Middle frontal gyrus (tissue), 1 donor: Measurements from ENCODE around the gene SLC27A5.
"Not testable (repeated sequence)": the region's sequence is repeated elsewhere in the genome, so short reads cannot be mapped to it uniquely, and the experiment has no call there.

Experiments
- DNase-seq: peaks from one replicate; pipeline ENCODE4 v3.0.0-alpha.2; 2015; ENCODE audit warnings: low spot score; ENCODE audit errors: extremely low spot score

The SLC27A5 gene

DNA sequence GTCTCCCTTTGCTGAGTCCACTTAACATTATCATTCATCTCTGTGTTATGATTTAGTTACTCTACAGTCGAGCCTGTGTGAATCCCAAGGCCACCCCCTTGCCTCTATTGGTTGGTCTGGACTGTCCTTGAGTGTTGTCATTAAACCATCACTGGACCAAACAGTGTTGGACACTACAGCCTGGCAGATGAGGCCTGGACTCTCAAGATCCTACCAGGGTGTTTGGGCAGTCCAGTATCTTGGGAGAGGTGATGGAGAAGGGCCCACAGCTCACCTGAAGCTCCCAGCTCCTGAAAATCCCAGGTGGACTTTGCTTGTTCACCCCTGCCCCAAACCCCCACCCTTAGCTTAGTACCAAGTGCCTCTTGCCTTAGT is 39.3 kb upstream of the SLC27A5 start:
- no peak for DNase-seq

DNA sequence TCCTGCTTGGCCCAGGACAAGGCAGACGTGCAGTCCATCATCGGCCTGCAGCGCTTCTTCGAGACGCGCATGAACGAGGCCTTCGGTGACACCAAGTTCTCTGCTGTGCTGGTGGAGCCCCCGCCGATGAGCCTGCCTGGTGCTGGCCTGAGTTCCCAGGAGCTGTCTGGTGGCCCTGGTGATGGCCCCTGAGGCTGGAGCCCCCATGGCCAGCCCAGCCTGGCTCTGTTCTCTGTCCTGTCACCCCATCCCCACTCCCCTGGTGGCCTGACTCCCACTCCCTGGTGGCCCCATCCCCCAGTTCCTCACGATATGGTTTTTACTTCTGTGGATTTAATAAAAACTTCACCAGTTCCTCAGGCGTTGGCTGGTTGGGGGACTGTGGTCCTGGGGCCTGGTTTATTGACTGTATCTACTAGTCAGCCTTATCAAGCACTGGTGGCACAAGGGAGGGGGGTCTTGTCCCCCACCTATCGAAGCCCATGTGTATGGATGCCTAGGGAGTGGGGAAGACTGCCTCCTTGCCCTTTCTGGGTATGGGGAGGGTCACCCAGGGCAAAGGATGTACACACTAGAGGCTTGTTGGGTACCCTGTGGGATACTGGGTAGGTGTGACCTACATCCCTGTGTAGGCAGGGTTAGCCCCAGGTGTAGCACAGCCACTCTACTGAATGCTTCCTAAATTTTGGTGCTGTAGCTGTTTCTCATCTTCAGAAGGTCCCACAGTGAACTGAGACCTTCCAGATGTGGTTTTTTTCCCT is 38.8 kb upstream of the SLC27A5 start:
- no peak for DNase-seq

DNA sequence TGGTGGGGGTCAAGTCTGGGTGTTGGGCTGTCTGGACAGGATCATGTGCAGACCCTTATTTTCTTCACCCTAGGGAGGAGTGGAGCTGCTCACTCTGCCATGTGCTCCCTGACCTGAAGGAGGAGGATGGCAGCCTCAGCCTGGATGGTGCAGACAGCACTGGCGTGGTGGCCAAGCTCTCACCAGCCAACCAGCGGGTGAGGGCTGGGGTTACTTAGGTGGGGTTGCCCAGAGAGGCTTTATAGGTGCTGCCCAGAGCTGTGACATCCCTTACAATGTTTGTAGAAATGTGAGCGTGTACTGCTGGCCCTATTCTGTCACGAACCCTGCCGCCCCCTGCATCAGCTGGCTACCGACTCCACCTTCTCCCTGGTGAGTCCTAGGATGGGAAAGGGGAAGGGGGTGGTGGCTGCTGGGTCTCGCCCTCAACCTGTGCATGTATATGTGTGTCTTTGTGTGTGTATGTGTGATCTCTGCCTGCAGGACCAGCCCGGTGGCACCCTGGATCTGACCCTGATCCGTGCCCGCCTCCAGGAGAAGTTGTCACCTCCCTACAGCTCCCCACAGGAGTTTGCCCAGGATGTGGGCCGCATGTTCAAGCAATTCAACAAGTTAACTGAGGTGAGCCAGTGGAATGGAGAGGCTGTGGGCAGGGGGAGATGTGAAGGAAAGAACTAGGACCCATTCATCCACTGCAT is 38.0 kb upstream of the SLC27A5 start:
- no peak for DNase-seq

DNA sequence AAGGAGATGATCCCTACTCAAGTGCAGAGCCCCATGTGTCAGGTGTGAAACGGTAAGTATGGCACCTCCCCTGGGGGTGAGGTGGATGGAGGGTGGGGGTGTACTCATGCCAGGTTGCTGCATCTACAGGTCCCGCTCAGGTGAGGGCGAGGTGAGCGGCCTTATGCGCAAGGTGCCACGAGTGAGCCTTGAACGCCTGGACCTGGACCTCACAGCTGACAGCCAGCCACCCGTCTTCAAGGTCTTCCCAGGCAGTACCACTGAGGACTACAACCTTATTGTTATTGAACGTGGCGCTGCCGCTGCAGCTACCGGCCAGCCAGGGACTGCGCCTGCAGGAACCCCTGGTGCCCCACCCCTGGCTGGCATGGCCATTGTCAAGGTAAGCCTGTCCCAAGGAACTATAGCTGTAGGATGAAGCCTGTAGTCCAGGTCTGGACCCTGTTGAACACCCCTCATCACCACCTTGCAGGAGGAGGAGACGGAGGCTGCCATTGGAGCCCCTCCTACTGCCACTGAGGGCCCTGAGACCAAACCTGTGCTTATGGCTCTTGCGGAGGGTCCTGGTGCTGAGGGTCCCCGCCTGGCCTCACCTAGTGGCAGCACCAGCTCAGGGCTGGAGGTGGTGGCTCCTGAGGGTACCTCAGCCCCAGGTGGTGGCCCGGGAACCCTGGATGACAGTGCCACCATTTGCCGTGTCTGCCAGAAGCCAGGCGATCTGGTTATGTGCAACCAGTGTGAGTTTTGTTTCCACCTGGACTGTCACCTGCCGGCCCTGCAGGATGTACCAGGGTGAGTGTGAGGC is 37.3 kb upstream of the SLC27A5 start:
- DNase-seq = no peak

DNA sequence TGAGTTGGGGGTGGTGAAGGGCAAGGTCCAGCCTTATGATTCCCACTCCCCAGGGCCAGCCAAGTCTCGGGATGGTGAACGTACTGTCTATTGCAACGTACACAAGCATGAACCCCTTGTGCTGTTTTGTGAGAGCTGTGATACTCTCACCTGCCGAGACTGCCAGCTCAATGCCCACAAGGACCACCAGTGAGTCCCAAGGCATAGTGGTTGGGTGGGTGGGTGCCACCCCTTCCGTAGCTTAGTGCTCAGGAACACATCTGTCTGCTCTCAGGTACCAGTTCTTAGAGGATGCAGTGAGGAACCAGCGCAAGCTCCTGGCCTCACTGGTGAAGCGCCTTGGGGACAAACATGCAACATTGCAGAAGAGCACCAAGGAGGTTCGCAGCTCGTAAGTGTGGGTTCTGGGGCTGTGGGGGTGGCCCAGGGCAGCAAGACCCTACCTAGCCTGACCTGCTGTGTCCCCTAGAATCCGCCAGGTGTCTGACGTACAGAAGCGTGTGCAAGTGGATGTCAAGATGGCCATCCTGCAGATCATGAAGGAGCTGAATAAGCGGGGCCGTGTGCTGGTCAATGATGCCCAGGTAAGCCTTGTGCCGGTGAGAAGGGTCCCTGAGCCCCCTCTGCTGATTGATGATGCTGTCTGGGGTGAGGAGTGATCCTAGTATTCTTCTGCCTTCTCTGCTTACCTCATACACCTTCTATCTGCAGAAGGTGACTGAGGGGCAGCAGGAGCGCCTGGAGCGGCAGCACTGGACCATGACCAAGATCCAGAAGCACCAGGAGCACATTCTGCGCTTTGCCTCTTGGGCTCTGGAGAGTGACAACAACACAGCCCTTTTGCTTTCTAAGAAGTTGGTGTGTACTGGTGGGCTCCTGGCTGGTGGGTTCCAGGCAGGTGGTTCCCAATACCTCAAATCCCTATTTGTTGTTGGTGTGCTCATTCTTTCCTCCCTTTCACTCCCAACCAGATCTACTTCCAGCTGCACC is 35.8 kb upstream of the SLC27A5 start:
- no peak for DNase-seq

DNA sequence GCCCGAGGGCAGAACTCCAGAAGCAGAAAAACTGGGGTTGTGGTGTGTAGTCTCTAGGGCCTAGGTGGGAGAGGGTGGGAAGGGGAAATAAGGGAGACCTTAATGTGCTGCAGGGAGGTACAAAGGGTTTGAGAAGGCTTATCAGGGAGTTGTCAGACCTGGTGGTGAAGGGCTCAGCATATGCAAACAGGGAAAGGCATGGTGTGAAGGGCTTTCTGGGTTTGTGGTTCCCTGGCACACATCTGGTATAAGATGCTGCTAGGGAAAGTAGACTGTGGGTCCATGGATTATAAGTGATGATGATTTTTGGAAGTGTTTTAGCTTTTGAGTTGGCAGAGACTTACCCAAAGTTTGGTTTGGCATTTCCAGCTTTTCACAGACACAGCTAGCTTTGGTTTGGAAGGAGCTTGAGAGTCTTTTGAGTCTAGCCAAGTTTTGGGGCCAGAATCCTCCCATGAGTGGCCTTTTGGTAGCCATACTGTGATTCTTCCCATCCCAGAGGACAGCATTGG is 34.3 kb upstream of the SLC27A5 start:
- DNase-seq = no peak

DNA sequence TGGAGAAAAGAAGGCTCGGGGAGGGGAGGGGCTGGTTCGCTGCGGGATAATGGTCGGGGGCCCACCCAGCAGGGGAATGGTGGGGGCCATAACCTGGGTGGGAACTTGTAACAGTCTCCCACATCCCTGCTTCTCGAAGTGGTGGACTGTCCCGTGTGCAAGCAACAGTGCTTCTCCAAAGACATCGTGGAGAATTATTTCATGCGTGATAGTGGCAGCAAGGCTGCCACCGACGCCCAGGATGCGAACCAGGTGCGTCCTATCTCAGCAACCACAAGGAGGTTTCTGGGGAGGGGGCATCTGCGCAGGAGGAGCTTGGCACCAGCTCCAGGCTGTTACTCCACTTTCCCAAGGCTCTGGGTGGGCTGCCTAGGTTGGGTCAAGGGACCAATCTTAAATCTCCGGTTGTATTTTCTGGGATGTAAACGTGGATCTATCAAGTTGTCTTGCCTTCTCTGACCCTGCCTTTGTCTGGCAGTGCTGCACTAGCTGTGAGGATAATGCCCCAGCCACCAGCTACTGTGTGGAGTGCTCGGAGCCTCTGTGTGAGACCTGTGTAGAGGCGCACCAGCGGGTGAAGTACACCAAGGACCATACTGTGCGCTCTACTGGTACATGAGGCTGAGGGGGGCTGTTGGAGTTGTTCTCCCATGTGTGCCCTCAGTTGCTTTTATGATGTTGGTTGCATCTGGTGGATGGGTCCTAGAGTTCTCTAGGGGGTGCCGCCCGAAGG is 33.7 kb upstream of the SLC27A5 start:
- DNase-seq = no peak

DNA sequence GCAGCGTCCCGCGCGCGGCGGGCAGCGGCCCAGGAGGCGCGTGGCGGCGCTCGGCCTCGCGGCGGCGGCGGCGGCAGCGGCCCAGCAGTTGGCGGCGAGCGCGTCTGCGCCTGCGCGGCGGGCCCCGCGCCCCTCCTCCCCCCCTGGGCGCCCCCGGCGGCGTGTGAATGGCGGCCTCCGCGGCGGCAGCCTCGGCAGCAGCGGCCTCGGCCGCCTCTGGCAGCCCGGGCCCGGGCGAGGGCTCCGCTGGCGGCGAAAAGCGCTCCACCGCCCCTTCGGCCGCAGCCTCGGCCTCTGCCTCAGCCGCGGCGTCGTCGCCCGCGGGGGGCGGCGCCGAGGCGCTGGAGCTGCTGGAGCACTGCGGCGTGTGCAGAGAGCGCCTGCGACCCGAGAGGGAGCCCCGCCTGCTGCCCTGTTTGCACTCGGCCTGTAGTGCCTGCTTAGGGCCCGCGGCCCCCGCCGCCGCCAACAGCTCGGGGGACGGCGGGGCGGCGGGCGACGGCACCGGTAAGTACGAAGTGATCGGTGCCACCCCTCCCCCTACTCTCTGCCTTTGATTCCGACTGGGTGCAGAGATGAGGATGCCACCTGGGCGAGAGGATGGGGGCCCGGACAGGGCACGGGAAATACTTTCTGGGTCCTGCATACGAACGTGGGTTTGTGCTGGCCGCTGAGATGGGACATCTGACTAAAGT is 32.9 kb upstream of the SLC27A5 start:
- DNase-seq = no peak

DNA sequence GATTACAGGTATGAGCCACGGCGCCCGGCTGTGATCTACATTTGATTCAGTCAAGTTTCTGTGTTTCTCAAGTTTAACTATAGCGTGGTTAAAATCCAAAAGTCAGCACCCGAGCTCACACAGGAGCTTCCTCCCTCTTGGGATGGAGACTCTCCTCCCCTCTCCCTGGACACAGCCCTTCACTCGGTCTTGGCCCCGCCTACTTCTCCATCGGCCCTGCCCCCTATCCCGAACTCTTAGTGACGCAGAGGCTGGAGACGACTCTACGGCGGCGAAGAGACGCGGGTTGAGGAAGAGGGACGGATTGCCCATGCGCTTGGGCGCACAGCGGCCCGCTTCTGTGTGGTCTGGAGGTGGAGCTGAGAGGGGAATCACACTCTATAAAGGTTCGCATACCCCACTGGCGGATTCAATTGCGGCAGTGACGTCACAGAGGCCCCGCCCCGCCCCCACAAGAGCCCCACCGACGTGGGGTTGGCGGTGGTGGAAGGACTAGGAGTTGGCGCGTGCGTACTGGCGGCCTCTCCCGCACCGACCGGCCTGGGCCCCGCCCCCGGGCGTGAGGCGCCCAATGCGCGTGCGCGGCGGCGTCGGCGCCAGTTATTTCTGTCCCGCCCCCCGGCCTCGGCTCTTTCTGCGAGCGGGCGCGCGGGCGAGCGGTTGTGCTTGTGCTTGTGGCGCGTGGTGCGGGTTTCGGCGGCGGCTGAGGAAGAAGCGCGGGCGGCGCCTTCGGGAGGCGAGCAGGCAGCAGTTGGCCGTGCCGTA is 32.2 kb upstream of the SLC27A5 start, which contains the start of gene TRIM28:
Gene TRIM28, plus strand, starts transcription at position 239 of the 765 bp plus-strand sequence. CDS start 694 bp downstream, outside the sequence.
- peak; percentile 97 for DNase-seq

DNA sequence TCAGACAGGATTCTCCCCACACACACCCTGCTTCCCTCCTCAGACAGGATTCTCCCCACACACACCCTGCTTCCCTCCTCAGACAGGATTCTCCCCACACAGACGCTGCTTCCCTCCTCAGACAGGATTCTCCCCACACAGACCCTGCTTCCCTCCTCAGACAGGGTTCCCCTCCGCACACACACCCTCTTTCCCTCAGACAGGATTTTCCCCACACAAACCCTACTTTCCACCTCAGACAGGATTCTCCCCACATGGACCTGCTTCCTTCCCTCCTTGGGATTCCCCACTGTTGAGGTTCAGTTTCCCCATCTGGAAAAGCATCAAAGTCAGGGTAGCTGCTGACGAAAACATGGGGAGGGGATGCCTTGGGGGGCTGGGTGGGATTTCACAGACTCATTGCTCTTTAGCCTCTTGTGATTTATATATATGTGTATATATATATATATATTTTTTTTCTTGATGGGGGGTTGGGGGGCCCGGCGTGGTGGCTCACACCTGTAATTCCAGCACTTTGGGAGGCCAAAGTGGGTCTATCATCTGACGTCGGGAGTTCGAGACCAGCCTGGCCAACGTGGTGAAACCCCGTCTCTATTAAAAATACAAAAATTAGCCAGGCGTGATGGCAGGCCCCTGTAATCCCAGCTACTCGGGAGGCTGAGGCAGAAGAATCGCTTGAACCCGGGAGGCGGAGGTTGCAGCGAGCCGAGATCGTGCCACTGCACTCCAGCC is 31.0 kb upstream of the SLC27A5 start:
- not testable (repeated sequence) for DNase-seq

DNA sequence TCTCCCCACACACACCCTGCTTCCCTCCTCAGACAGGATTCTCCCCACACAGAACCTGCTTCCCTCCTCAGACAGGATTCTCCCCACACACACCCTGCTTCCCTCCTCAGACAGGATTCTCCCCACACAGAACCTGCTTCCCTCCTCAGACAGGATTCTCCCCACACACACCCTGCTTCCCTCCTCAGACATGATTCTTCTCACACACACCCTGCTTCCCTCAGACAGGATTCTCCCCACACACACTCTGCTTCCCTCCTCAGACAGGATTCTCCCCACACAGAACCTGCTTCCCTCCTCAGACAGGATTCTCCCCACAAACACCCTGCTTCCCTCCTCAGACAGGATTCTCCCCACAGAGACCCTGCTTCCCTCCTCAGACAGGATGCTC is 27.4 kb upstream of the SLC27A5 start:
- DNase-seq = not testable (repeated sequence)

DNA sequence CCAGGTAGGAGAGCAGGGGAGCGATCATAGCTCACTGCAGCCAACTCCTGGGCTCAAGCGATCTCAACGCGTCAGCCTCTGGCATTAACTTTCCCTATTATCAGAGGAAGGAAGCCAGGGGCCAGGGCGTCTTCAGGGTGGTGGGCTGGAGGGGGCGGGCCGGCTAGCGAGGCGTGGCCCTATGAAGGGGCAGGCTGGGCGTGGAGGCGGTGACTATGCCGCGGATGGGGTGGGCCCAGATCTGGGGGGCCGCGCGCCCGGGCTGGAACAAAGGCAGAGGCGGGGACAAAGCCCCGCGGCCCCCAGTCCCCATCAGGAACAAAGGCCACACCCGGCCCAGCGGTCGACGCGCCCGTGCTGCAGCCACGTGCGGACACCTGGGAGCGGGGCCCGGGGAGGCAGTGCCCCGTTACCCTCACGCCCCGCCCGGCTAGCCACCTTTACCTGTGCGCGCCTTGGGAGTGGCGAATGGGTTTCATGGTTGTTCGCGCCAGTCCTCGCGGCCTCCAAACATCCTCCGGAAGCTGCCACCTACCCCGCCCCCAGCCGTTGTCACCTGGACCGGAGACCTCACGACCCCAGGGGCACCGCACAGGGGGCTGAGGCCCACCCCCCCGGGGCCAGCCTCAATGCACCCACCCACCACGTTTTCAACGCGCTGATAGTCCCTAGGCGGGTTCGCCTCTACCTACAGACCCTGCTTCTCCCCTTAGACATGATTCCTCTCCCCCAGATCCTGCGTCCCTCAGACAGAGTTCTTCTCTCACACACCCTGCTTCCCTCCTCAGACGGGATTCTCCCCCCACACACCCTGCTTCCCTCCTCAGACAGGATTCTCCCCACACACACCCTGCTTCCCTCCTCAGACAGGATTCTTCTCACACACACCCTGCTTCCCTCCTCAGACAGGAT is 26.7 kb upstream of the SLC27A5 start:
- no peak for DNase-seq

DNA sequence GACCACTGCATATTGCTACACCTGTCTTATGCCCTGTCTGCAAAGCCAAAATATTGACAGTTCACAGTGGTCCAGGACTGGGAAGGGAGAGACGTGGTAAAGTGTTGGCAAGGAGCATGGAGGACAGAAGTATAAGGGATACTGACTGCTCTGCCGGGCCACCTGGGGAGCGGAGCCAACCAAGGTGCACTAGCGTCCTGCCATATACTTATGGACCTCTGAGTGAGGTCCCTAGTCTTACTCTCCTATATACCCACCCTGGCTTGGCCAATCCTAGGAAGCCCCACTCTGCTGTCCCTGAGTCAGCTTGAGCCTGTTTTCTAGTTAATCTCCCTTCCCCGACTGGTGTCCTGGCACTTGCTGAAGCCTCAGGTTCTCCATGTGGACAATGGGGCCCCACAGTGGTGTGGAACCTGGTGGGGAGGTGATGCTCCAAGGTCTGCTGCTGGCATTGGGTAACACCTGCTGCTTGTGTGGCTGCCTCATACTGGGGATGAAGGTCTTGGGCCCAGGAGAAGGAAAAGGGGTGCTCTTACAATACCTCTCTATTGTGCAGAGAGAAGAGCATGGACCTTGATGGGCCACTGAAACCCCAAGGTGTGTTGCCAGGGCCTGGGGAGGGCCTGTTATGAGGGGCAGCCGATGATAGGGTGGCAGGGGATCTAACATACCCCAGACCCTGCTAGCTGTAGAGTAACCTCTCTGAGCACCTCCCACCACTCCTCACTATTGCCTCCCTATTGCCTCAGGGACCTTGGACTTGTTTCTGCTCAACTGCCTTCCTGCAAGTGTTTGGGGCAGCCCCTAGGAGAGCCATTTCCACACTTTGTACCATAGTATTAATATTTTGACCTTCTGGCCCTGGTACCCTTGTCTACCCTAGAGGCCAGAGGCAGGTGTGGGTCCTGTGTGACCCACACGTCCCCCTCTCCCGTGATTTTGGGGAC is 25.3 kb upstream of the SLC27A5 start:
- no peak for DNase-seq

DNA sequence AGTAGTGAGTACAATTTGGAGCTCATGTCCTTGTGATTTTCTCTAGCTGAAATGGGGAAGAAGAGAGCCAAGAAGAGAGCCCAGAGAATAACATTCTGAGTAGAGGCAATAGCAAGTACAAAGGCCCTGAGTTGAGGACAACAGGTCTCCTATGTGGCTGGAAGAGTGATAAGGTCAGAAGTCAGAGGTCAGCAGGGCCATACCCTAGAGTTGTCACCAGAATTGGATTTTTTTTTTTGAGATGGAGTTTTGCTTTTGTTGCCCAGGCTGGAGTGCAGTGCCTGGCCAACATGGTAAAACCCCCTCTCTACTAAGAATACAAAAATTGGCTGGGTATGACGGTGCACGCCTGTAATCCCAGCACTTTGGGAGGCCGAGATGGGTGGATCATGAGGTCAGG is 24.1 kb upstream of the SLC27A5 start:
- no peak for DNase-seq

DNA sequence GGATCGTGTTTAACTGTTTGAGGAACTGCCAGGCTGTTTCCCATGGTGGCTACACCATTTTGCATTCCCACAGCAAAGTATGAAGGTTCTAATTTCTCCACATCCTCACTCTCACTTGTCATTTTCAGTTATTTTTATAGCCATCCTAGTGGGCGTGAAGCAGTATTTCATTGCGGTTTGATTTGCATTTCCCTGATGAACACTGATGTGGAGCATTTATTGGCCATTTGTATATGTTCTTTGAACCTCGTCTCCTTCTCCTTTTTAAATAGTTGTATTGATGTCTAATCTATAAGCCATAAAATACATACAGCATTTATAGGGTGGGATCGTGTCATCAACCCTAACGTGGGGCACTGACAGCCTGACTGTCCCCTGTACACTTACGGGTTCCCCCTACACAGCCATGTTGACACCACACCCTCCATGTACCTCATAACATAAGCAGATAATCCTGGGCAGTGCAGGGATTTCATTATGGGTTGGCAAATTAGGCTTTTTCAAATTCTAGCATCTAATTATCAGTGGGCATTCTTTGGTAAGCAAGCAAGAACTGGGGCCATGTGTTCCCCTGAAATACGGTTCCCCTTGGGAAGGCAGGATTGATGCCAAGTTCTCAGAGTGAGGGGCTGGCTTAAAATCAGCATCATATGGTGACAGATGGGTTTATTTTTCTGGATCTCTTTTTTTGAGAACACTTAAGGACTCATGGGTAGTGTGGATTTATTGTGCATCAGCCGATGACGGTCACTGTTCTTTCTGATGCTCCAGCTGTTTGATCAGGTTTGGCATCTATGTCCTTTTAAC is 19.4 kb upstream of the SLC27A5 start:
- no peak for DNase-seq
